Activated naive CD4-positive, alpha-beta T cell (primary cell): ENCODE measurements around the gene IRAK2.

Source experiments
- DNase-seq, 4 experiments: peaks; one replicate each; lab custom pipeline; 2025; lab: John Stamatoyannopoulos, UW

The IRAK2 gene

DNA sequence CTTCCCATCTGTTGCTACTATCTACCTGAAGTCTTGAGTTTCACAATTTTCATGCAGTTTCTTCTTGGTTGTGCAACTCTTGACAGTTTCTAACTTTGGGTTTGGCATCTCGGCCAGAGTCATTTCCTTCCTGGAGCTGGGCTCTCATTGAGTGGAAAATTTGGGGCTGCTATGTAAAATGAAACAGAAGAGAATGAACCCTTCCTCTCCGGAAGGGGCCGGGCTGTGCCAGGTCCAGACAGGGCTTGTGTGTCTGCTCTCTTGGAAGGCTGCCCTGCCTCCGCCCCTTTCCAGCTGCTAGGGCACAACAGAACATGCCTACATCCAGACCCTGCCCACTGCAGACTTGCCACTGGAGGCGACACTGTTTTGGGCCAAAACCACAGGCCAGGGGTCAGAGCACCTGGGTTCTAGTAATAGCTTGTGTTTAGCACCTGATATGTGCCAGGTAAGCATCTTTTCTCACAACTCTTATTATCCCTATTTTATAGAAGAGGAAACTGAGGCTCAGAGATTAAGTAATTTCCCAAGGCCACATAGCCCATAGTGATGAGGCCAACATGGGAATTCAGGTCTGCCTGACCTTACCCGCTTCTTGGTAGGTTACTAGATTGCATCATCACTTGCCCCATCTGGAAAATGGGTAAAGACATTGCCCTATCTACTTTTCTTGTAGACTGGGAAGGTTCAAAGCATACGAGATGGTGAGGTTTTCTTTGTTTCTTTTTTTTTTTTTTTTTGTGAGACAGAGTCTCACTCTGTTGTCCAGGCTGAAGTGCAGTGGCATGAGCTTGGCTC is 25.0 kb downstream of the IRAK2 start:
- DNase-seq = no peak

DNA sequence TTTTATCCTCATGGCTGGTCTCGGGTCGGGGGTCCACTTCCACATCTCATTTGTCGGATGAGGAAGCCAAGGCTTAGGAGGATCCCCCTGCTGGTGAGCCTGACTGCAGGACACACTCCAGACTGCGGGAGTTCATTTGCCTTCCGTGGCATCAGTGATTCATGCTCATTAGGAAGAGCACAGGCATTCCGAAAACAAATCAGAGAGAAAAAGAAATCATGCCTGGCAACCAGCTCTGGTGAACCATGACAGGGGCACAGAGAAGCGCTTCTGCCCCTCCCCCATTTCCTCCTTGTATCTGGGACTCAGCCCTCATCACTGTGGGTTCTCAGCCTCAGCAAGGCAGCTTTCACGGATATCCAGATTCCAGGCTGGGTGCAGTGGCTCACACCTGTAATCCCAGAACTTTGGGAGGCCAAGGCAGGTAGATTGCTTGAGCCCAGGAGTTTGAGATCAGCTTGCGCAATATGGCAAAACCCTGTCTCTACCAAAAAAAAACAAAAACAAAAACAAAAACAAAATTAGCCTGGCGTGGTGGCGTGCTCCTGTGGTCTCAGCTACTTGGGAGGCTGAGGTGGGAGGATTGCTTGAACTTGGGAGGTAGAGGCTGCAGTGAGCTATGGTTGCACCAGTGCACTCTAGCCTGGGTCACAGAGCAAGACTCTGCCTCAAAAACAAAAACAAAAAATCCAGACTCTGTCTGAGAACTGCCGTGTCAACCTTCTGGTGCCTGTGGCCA is 28.4 kb downstream of the IRAK2 start:
- peak in 2 of 4 experiments; percentile 28 to 53 for DNase-seq

DNA sequence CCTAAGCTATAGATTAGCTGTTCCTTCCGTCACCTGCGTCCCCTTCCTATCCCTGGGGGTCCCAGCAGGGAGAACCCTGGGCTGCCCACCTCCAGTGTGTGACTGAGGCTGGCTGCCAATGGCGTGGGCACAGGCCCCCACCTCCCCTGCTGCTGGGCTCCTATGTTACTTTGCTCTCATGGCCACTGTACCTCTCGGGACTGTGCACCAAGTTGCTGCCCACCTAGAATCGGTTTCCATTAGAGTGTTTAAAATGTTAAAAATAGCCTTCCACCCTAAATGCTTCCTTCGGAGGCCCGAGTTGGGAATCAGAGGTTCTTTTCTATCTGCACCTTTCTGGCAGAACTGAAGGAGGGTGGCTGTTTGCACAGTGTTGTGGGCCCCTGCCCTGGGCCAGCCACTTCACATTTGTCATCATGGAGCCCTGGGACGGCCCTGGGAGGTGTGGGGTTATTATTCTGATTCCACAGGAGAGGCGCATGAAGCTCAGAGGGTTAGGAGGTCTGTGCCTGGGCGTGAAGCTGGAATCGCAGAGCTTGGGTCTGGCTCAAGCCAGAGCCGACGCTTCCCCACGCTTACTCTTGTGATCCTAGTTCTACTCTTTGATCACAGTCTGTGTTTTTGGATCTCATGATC is 29.1 kb downstream of the IRAK2 start:
- DNase-seq = no peak

DNA sequence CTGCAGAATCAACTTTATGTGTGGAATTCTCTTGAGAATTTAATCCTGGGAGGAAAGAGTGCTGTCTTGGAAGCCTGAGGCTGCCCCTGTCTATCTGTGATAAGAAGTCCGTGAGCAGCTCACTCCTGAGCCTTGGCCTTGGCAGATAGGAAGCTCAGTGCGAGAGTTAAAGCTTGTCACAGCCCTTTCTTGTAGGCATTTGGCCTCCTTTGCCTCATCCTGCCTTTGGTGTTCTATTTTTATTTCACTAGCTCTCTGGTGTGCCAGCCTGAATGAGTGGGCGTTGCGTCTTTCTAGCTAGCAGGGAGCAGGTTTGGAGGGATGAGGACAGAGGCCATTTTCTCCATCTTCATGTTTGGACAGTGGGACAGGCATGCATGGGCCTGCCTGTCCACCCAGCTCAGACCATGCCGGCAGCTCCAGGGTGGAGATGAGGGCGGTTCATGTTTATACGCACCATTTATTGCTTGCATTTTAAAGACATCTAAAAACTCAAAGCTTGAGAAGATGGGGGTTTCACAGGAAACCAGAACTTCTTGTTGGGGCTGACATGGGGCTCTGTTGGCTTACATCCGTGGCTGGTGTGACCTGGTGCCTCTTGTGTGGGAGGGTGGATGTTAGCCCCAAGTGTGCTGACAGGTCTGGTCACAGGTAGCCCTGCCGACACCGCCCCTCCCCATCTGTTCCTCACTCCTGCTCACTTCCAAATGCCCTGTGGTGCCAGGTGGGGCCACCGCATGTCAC is 29.8 kb downstream of the IRAK2 start:
- peak in 2 of 4 experiments; percentile 30 to 38 for DNase-seq

DNA sequence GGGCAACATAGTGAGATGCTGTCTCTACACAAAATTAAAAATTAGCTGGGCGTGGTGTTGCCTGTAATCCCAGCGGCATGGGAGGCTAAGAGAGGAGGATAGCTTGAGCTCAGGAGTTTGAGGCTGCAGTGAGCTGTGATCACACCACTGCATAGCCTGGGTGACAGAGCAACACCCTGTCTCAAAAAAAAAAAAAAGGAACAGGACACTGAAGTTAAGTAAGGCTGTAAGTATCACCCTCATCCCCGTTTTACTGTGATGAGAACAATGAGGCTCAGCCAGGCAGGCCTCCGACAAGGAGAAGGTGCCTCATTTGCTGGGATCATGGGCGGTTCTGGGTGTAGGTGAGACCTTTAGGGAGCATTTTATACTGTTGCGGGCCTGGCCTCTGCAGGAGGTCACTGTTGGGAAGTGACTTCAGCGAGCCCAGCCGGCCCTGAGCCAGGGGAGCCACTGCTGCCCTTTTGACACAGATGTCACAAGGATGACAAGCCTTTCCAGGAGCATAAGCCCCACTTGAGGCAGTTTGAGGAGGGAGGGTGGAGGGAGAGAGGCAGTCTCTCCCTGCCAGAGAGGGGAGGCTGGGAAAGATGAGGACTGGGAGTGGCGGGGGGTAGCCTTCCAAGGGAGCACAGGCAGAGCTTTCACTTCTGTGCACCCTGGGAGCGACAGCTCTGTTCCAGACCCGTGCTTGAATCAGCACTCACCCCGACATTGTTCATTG is 30.8 kb downstream of the IRAK2 start:
- DNase-seq = no peak

DNA sequence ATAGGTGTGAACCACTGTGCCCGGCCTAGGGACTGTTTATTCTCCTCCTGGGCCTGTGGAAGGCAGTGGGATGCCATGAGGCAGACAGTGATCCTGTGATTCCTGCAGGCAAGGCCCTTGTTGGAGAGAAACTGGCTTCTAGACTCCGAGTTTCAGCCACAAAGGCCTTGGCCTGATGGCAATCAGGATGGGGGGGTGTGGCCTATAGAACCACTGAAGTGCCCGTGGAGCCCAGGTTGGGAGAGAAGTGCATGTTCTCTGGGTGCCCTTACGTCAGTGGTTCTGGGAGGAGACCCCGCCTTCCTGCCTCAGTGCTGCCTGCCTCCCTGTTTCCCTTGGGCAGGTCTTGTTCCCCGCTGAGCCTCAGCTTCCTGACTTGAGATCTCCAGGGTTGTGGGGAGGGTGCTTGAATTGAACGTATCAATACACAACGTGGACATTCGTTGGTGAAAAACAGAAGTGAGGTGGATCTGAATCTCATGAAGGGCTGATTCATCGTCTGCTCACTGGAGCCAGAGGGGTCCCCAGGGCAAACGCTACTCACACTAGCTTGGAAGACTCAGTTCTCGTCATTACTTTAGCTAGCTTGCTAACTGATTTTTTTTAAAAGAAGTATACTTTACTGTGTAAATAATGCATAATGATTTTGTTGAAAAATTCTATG is 31.8 kb downstream of the IRAK2 start:
- DNase-seq = no peak

DNA sequence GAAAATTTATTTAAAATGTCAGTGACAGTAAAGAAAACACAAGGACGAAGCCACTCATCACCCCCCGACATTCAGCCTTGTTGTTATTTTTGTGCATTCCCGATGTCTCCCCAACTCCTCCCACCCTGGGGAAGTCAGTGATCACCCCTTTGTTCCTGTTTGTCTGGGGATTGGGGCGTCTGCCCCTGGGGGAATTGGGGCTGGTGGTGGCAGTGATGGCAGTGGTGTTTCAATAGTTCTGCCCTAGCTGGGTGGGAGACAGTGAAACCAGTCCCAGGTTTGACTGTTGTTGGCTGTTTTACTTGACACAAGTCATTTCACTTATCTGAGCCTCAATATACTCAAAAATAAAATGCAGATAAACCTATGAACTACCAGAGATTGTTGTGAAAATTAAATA is 33.5 kb downstream of the IRAK2 start:
- DNase-seq = no peak

DNA sequence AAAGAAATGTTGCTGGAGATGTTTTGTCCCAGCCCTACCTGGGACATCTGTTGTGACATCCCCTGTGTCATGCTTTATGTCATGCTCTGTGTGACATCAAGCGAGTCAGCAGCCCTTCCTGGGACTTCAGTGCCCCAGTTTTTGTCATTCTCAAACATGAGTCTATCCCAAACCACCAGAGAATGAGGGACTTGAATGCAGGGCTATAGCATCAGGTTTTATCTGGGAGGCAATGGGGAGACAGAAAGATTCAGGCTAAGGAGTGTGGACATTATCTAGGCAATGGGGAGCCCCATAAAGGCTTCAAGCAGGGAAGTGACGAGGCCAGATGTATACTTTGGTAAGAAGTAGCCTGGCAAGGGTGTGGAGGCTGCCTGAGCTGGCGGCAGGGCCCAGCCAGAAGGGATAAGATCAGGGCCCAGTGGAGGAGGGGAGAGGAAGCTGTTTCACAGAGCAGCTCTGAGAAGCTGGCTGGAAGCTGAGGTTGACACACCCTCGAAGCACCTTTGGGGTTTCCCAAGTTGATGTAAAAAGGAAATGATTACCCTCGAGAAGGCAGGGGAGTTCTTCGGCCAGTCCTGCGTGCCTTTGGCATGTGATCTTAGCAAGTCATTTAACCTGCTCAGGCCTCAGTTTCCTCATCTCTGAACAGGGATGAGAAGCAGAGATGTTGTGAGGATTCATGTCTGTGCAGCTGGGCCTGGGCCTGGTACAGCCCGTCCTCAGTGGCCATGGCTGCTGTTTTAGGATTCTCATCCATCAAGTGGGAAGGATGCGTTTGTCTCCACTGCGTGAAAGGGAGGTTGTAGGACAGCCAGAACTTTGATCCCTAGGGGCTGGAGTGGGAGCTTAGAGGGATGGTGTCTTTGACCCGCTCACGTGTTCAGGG is 34.3 kb downstream of the IRAK2 start:
- peak in 2 of 4 experiments; percentile 19 to 40 for DNase-seq

DNA sequence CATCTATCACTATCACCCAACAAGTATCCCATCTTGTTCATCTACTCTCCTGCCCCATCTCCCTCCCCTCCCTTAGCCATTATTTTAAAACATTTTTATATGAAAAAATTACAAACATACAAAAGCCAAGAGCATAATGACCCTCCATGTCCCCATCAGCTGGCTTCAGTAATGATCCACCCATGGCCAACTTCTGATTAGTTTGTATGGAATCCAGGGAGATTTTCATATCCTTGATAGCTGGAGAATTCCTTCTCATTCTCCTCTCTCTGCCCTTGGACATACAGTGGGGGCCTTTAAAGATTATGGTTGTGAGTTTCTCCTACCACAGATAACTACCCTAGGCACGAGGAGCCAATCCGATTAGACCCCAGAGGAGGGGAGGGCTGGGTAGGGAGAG is 40.2 kb downstream of the IRAK2 start:
- no peak for DNase-seq

DNA sequence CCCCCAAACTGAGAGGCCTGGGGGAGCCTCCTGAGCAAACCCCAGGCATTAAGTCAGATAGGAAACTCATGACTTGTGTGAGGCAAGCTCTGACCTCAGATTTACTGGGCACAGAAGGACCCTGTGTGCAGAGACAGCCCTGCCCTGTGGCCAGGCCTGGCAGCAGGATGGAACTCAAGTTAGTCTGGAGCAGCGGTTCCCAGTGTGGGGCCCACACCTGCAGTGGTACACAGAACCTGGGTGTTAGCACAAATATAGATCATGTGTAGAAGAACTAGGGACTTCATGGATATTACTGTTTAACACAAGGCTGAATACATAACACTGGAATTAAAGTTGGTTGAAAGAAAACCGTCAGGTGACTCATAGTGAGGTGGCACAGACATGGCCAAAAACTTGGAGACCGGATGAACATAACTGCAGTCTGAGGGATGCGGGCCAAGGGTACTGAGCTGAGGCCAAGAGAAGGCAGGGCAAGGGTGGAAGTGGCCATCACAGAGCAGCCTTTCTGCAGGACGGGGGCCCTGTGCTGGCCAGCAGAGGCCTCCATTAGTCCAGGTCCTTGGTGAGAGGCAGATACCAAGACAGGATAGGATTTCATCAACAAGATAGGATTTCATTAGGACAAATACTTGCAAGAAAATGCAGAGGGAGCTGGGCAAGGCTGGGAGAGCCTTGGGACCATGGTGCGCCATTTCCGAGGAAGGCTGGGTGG is 40.9 kb downstream of the IRAK2 start:
- no peak for DNase-seq

DNA sequence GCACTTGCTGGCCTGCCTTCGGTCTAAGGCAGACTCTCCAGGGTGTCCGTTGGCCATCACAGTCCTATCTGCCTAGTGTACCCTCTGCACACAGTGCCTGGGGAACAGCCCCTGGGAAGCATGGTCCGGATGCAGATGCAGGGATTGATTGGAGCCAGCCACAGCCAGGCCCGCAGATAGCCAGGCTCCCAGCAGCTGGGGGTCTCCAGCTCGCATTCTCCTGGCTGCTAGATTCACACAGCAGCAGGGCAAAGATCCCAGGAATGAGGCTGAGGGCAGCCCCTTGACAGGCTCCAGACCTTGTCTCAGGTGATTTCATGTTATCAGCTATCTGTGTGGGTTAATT is 41.4 kb downstream of the IRAK2 start:
- DNase-seq = no peak

DNA sequence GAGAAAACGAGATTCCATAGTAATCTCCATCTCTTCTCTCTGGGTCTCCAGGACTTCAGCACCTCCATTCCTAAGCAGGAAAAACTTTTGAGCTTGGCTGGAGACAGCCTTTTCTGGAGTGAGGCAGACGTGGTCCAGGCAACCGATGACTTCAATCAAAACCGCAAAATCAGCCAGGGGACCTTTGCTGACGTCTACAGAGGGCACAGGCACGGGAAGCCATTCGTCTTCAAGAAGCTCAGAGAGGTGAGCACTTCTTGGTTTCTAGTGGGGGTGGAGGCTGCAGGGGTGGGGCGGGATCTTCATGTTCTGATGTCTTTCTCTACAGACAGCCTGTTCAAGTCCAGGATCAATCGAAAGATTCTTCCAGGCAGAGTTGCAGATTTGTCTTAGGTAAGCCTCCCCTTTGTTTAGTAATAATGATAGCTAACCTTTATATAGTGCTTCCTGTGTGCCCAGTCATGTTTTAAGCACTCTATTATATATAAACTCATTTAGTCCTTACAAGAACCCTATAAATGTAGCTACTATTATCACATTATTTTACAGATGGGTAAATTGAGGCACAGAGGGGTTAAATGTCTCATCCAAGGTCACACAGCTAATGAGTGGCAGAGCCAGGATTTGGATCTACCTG is 48.6 kb downstream of the IRAK2 start:
- no peak for DNase-seq

DNA sequence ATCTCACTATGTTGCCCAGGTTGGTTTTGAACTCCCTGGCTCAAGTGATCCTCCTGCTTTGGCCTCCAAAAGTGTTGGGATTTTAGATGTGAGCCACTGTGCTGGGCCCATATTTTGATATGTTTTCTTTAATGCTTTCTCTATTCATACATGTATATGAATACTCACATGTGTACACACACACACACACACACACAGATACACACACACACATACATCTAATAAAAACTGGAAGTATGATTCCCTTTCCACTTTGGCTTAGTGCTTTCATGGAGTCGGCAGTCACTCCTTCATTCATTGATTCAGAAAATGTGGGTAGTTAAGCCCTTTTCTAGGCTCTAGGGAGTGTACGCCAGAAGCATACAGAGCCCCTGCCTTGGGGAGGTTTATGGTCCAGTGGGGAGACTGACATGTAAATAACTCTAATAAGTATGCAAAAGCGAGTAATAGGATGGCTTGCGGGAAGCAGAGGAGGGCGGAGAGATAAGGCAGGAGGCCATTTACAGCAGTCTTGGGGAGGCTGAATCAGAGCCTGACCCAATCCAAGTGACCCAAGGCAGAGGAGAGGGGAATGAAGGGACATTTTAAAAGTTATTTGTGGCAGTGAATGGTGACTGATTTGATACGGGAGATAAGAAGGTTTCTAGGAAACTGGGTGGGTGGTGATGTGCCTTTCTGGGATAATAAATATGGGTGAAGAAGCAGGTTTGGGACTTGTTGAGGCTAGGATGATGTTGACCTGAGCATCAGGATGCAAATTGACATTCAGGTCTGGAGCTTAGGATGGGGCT is 51.1 kb downstream of the IRAK2 start:
- DNase-seq = no peak

DNA sequence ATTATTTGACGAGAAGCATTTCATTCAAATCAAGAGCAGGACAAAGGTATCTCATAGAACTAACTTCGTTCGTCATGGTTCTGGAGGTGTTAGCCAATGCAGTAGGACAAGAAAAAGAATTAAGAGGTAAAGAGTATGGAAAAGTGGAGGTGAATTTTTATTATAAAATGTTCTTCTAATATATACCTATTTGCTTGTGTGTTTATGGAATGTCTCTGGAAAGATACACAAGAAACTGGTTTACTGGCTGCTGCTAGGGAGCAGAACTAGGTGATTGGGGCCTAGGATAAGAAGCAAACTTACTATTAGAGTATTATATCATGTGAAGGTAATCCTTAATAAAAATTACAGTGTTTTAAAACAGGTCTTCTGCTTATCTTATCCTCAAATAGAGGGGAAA is 52.6 kb downstream of the IRAK2 start:
- DNase-seq = no peak

DNA sequence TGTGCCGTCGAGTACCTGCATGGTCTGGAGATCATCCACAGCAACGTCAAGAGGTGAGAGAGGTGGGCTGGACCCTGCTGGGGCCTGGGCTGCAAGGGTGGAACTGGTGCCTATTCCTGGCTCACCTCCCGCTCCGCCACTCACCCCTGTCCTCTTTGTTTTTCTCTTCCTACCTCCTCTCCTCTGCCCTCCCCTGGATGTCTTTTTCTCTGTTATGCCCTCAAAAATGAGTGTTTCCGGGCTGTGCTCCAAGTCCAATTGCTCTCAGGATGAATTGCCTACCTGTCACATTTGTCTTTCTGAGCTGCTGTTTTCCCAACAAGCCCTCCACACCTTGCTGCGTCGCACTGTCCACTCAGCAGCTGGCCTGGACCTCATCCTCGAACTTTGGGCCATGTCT is 55.0 kb downstream of the IRAK2 start:
- DNase-seq = no peak

DNA sequence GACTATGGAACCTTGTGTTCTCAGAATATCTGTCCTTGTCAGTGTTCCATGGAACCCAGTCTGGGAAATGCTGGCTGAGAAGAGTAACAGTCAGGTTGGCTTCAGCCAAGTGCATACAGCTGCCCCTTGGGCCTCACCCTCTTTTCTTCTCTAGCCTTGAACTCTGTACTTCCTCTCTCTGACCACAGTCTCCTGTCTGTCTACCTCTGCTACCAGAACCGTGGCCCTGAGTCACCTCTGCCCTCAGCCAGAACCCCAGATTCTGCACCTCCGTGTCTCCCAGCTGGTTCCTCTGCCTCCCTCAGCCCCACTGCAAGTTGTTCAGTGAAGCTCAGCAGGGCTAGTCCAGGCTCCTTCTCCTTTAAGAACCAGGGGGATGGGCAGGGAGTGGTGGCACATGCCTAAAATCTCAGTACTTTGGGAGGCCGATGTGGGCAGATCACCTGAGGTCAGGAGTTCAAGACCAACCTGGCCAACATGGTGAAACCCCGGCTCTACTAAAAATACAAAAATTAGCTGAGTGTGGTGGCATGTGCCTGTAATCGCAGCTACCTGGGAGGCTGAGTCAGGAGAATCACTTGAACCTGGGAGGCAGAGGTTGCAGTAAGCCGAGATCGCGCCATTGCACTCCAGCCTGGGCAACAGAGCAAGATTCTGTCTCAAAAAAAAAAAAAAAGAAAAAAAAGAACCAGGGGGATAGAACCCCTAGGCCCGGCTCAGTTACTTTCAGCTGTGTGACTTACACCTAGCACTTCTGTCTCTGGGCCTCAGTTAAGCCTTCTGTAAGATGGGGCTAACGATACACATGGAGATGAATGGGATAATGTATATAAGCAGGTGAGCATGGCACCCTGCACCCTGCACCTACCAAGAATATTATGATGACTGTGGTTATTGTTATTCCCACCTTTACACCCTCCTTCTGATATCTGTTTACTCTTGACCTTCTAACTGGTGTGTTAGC is 59.2 kb downstream of the IRAK2 start:
- no peak for DNase-seq
